Kidney (tissue), 14 donors: Measurements from ENCODE around the gene PMEPA1. TPM values are rescaled to one million over a fixed set of nuclear protein-coding genes. Genes with fewer than 3 reads are reported as not detected.

Experiments
- DNase-seq, 5 donors: peaks; one replicate each; pipeline ENCODE4 v3.0.0-alpha.2; 2013 to 2020
- FAIRE-seq: peaks from 2 replicates; lab custom pipeline; 2012; peaks lifted over from hg19 to GRCh38; lab: Jason Lieb, UNC
- H3K27ac ChIP-seq, 2 donors: one replicate each; pipeline ENCODE4 v1.7.0; 2013; ENCODE audit warnings: low read depth in 2 of 2, low read length in 2 of 2, inconsistent platforms in 1 of 2
- H3K27me3 ChIP-seq: one replicate; pipeline ENCODE4 v1.7.1; 2013; ENCODE audit warnings: low read length, inconsistent platforms; ENCODE audit not compliant: control insufficient read depth, insufficient read depth
- H3K36me3 ChIP-seq, 3 donors: one replicate each; pipeline versions ENCODE4 v1.7.0 to v1.7.1; 2013; ENCODE audit warnings: low read length in 3 of 3, control low read depth in 1 of 3, inconsistent platforms in 1 of 3; ENCODE audit not compliant: insufficient read depth in 3 of 3, control insufficient read depth in 2 of 3
- H3K4me1 ChIP-seq, 3 donors: one replicate each; pipeline versions ENCODE4 v1.7.0 to v1.7.1; 2013; ENCODE audit warnings: low read length in 3 of 3, inconsistent platforms in 1 of 3, low read depth in 1 of 3; ENCODE audit not compliant: control insufficient read depth in 2 of 3, insufficient read depth in 2 of 3
- H3K4me3 ChIP-seq, 3 donors: one replicate each; pipeline versions ENCODE4 v1.7.0 to v1.8.1; 2013; ENCODE audit warnings: low read length in 3 of 3, control low read depth in 1 of 3, inconsistent platforms in 1 of 3
- H3K9ac ChIP-seq, 3 donors: one replicate each; pipeline versions ENCODE4 v1.7.0 to v1.7.1; 2013; ENCODE audit warnings: low read length in 3 of 3, control low read depth in 1 of 3, inconsistent platforms in 1 of 3
- H3K9me3 ChIP-seq, 3 donors: one replicate each; pipeline versions ENCODE4 v1.7.0 to v1.7.1; 2013; ENCODE audit warnings: low read length in 3 of 3, control low read depth in 1 of 3, inconsistent platforms in 1 of 3; ENCODE audit not compliant: control insufficient read depth in 2 of 3, insufficient read depth in 1 of 3
- CTCF ChIP-seq: IDR thresholded peaks from 3 replicates; pipeline ENCODE4 v1.5.1; 2012; ENCODE audit warnings: mild to moderate bottlenecking, moderate library complexity, borderline replicate concordance; ENCODE audit not compliant: insufficient read depth; ENCODE audit errors: extremely low read depth
- intact Hi-C: fragments of 100-400 bp; cut with DNase I; formaldehyde crosslinking; loops from one replicate; pipeline ENCODE4 v1.11.1; 2022
- polyA plus RNA-seq: library from polyadenylated mRNA; stranded (reverse); fragments of 350-450 nt; fragmentation: Illumina TruSeq; extraction: RNeasy Lipid Tissue Mini Kit (QIAGEN cat#74804); gene quantifications from one replicate; pipeline ENCODE4 v1.2.3, GENCODE V29; 2014; ENCODE audit warnings: low read depth, low replicate concordance; ENCODE audit not compliant: insufficient read depth
- total RNA-seq: library from RNA; stranded (reverse); fragmentation: NEBNext Ultra II Directional; extraction: Animal tissue kit (Norgen Biotek cat#: 25700); gene quantifications from one replicate; pipeline ENCODE4 v1.2.1, GENCODE V29; 2021
- donor health status: control.
- donor health status: control.
- donor health status: control.
- donor health status: control.
- donor health status: control.
- donor health status: DM: yes; HTN: yes; CAD: no.
- donor health status: Normal renal cell carcinoma (clear cell type).

Gene PMEPA1
- total and polyA plus RNA-seq, 2 donors from 2014 or later: 12.9 to 30.4 TPM

- TF ChIP-seq CTCF: no peak
- Histone ChIP-seq H3K9ac (no peak overlapping the region), H3K4me3 (no peak overlapping the region), H3K4me1 (peaks cover 0 to 16% (median 6%) of the 10 kb centered on the region in 3 donors), H3K36me3 (no peaks in the 10 kb centered on the region), H3K9me3 (no peaks in the 10 kb centered on the region), H3K27ac (no peak overlapping the region), H3K27me3 (no peaks in the 10 kb centered on the region)
- DNase-seq: peak in 1 of 5 donors; percentile 27
- no peak for FAIRE-seq
- intact Hi-C loops: no loop called here
Measured at GRCh38 chr20:57746832-57747404, 37.1 kb upstream of the PMEPA1 start.

- intact Hi-C loops: no loop called here
- no peaks in the 10 kb centered on the region for H3K36me3 ChIP-seq
- no peak for TF ChIP-seq CTCF
- H3K4me3 ChIP-seq: no peak overlapping the region
- no peak overlapping the region for H3K9ac ChIP-seq
- DNase-seq: peak in 1 of 5 donors; percentile 49
- peaks cover 0 to 16% (median 6%) of the 10 kb centered on the region in 3 donors for H3K4me1 ChIP-seq
- no peak for FAIRE-seq
- no peaks in the 10 kb centered on the region for H3K27me3 ChIP-seq
- no peaks in the 10 kb centered on the region for H3K9me3 ChIP-seq
- no peak overlapping the region for H3K27ac ChIP-seq
Measured at GRCh38 chr20:57746201-57746600, 36.4 kb upstream of the PMEPA1 start.

- H3K4me3 ChIP-seq: no peak overlapping the region
- no peak overlapping the region for H3K27ac ChIP-seq
- no peaks in the 10 kb centered on the region for H3K27me3 ChIP-seq
- no peak for TF ChIP-seq CTCF
- DNase-seq (no peak), FAIRE-seq (no peak)
- H3K36me3 ChIP-seq: no peaks in the 10 kb centered on the region
- no peaks in the 10 kb centered on the region for H3K9me3 ChIP-seq
- H3K4me1 ChIP-seq: peaks cover 0 to 13% (median 6%) of the 10 kb centered on the region in 3 donors
- H3K9ac ChIP-seq: no peak overlapping the region
- intact Hi-C loops: no loop called here
Measured at GRCh38 chr20:57744206-57744605, 34.4 kb upstream of the PMEPA1 start.
